ENCODE results near the gene RPN1. TPM values are rescaled to one million over a fixed set of nuclear protein-coding genes. Genes with fewer than 3 reads are reported as not detected.
A peak's percentile ranks its signal among the peaks of the same experiment; 100 is the strongest.

The RPN1 gene
- total and polyA plus RNA-seq, 2 of the 13 experiments (the other 11 are each of a cell fraction or from before 2014, with no cell fraction given), result 290 to 342 TPM

GRCh38 chr3:128621234-128621633 lies 29.4 kb downstream of the RPN1 start:
- H4K20me1 ChIP-seq (ENCODE audit: insufficient read depth, low read length), result no peaks in the 10 kb centered on the region
- H3K9ac ChIP-seq (ENCODE audit: insufficient read depth, low read depth, low read length), result no peak overlapping the region
- ChIA-PET CTCF (ENCODE audit: low intra/inter-chr PET ratio, low total read pairs) (no interaction called here), POLR2A (no interaction called here)
- peaks cover 25% of the 10 kb centered on the region for H3K4me1 ChIP-seq (ENCODE audit: insufficient read depth, low read length)
- H3K27me3 ChIP-seq (ENCODE audit: control insufficient read depth in 1 of 2, insufficient read depth in 2 of 2, low read length in 2 of 2), result no peaks in the 10 kb centered on the region
- 0 out of 2 replicates have a peak, but pooled peaks have one; percentile 2 for TF ChIP-seq CEBPB (IDR thresholded peaks at IDR 0.05; ENCODE audit: borderline replicate concordance, low read depth, low read length)
- no peak for TF ChIP-seq CCDC6 (CRISPR knock-in tag; IDR thresholded peaks at IDR 0.05)
- TF ChIP-seq TRIM22 (IDR thresholded peaks at IDR 0.05), result no peak
- no peak for TF ChIP-seq SNAPC5 (CRISPR knock-in tag; IDR thresholded peaks at IDR 0.05; ENCODE audit: borderline replicate concordance)
- TF ChIP-seq ZHX1 (CRISPR knock-in tag; IDR thresholded peaks at IDR 0.05; ENCODE audit: low read depth), result no peak
- no peak for TF ChIP-seq ZBTB46 (CRISPR knock-in tag; IDR thresholded peaks at IDR 0.05; ENCODE audit: borderline replicate concordance)
- TF ChIP-seq, protein P1, sequence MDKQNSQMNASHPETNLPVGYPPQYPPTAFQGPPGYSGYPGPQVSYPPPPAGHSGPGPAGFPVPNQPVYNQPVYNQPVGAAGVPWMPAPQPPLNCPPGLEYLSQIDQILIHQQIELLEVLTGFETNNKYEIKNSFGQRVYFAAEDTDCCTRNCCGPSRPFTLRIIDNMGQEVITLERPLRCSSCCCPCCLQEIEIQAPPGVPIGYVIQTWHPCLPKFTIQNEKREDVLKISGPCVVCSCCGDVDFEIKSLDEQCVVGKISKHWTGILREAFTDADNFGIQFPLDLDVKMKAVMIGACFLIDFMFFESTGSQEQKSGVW (CRISPR knock-in tag; IDR thresholded peaks at IDR 0.05; ENCODE audit: borderline replicate concordance), result no peak
- TF ChIP-seq RBM22 (optimal IDR thresholded peaks at IDR 0.05; ENCODE audit: low read length), result no peak
- ATAC-seq, result no peak
- H2AFZ ChIP-seq (ENCODE audit: low read length), result no peak overlapping the region
- H3K79me2 ChIP-seq (ENCODE audit: insufficient read depth, low read length), result no peaks in the 10 kb centered on the region
- FAIRE-seq, result no peak
- H3K4me3 ChIP-seq (replicated peaks in 1 of 3; ENCODE audit: insufficient read depth in 1 of 3, low read depth in 2 of 3, low read length in 3 of 3), result no peak overlapping the region
- peaks cover 42 to 66% of the 10 kb centered on the region in 2 experiments for H3K36me3 ChIP-seq (replicated peaks in 1 of 2; ENCODE audit: control insufficient read depth in 1 of 2, insufficient read depth in 2 of 2, low read length in 2 of 2)
- intact Hi-C loops (cut with micrococcal nuclease; ENCODE audit: unreplicated experiment) (no loop called here), in situ Hi-C loops (cut with HindIII; ENCODE audit: extremely low pct_ligation_motif_present, low pct_unique_long_range_greater_than_20kb) (no loop called here)
- no peak for DNase-seq (ENCODE audit: low spot score)
- no peak overlapping the region for H3K4me2 ChIP-seq (ENCODE audit: low read depth, low read length)
- no peaks in the 10 kb centered on the region for H3K9me3 ChIP-seq (ENCODE audit: low read length)
- WGBS (ENCODE audit: low lambda C conversion rate), result 94% methylated on average over 6 of the region's 6 CpGs
- no peak overlapping the region for H3K27ac ChIP-seq (ENCODE audit: extremely low read length, insufficient read depth, low read length)
- no TSS peak for BruUV-seq (replicated peaks)

All from HepG2 (cell line).